ENCODE results near the gene CT47A1.
"Not testable (repeated sequence)": the region's sequence is repeated elsewhere in the genome, so short reads cannot be mapped to it uniquely, and the experiment has no call there.

The CT47A1 gene

DNA sequence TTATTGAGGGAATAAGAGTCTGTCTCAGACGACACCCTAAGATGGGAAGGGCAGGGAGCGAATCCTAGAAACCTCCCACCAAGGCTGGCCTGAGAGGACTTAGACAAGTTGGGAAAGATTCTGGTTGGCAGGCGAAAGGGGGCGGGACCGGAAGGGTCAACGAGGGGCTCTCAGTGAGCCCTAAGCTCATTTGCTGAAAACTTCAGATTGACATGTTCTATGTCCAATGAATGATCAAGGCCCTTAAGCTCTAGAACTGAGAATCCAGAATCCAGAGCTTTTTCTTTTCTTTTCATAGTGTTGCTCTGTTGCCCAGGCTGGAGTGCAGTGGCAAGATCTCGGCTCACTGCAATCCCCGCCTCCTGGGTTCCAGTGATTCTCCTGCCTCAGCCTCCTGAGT is at the start of gene CT47A1:
Gene CT47A1, minus strand, starts transcription at position 101 of the 400 bp plus-strand sequence. CDS start 231 bp downstream, outside the sequence.
- DNase-seq = not testable (repeated sequence)

DNA sequence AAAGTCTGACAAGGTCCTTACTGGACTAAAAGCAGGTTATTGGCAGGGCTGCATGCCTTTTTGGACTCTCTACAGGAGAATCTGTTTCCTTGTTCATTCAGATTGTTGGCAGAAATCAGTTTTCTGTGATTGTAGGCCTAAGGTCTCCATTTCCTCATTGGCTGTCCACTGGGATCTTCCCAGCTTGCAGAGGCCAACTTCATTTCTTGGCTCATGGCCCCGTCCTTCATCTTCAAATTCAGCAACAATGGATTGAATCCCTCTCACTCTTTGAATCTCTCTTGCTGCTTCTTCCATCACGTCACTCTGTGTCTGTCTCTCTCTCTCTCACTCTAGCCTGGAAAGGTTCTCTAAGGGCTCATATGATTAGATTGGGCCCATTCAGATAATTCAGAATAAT is 47.0 kb upstream of the CT47A1 start:
- DNase-seq = no peak

DNA sequence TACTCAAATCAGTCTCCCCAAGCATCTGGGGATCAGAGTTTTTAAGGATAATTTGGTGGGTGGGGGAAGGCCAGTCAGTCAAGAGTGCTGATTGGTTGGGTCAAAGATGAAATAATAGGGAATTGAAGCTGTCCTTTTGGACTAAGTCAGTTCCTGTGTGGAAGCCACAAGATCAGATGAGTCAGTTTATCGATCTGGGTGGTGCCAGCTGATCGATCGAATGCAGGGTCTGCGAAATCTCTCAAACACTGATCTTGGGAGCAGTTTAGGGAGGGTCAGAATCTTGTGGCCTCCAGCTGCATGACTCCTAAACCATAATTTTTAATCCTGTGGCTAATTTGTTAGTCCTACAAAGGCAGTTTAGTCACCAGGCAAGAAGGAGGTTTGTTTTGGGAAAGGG is 44.5 kb upstream of the CT47A1 start:
- no peak for DNase-seq

DNA sequence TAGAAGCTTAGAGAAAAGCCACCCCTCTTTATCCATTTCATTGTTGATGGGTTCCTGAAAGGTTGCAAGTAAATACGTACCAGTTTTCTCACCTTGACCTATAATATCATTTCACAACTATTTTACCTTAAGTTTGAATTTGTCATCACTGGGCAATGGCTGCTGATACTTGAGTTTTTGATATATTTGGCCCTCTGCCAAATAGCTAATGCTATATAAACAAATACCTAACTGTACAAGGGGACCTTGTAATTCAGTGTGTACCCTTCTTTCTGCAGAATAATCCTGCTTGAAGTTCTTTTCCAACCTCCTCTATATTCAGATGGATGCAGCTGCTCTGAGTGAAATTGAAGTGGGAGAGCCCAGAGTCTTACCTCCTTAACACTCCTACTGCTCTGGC is 42.9 kb upstream of the CT47A1 start:
- no peak for DNase-seq

DNA sequence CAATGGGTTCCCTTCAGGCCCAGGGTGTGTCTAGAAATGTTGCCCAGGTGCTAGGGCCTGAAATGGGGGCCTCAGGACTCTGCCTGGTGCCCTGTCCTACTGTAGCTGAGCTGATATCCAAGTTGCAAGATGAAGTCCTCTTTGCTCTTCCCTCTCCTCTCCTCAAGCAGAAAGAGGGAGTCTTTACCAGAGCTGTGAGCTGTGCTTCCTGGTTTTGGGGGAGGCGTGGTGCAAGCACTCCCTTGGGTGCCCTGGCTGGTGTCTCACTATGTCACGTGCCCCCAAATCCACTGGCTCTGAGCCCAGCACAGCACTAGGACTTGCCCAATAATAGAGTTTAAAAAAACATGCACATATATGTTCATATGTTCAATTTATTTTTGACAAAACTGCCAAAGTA is 29.3 kb upstream of the CT47A1 start:
- no peak for DNase-seq

DNA sequence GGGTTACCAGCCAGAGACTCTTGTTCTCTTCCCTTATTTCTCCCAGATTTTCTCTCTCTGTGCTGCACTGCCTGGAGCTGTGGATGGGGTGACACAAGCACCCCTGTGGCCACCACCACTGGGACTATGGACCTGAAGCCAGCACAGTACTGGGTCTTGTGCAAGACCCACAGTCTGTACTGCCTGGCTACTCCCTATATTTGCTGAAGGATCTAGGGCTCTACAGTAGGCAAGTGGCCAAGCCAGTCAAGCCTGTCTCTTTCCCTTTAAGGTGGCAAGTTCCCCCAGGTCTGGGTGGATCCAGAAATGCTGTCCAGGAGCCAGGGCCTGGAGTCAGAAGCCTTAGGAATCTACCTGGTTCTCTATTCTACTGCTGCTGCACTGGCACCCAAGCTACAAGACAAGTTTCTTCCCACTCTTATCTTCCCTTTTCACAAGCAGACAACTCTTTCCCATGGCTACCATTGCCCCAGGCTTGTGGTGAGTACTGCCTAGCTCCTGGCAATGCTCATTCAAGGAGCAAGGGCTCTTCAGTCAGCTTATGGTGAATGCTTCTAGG is 28.4 kb upstream of the CT47A1 start:
- DNase-seq = no peak

DNA sequence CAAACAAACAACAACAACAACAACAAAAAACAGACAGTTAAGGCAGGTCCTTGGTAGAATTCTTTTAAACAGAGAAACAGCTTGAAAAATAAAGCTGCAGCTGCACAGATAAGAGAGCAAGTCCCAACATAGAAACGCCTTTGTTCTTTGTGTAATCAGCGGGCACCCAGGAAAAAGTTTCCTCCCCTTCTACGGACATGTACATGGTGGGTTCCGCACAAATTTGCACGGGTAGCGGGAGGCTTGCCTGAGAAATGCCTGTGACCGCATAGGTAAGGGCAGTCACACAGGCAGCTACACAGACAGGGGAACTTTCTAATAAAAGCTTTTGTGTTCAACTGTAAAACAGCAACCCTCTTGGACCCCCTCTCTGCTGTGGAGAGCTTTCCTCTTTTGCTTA is 25.7 kb upstream of the CT47A1 start:
- no peak for DNase-seq

DNA sequence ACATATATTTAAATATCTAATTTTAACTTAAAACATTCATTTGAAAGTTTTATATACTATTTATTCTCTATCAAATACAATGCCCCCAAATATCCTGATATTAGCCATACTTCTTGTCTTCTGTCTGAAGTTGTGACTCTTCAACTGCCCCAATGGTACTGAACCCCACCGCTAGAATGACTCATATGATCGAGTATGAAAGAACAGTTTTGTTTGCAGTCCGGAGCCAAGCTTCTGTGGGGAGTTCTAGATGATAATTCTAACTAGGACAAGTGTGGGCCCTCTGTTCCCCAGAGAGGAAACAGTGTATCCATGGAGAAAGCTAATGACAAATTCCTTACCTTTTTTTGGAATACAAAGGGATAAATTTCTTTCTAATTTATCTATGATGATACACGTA is 24.7 kb upstream of the CT47A1 start:
- DNase-seq = no peak

DNA sequence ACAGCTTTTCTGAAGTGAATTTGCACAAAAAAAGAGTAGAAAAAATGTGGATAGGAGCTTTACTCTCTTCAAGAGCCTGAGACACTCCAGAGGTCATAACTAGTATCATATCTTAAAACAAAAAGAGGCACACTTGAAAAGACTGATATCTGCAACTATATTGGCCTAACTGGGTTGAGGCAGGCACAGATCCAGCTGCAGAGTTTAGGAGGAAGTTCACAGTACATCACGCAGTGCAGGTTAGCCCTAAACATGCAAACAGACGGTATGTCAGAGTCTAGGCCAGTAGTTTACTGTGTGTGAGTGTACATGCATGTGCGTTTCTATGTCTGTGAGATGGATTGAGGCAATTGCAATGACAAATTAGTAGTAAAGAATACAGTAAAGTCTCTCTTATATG is 24.2 kb upstream of the CT47A1 start:
- DNase-seq = no peak

DNA sequence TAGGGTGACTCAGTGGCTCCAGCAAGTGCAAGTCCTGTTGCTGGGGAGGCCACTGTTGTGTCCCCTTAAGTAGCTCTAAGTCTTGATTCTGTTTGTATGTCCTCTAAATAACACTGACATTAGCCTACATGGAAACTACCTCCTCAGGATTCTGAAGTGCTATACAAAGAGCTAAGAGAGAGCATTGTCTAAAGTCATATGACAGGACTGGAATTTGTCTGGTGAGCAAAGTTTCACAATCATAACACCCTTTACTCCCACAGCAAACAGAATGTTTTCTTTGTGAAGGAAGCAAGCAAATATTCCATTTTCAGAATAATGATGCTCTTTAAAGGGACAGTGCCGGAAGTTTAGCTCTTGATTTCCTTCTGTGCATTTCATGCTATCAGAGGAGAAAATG is 23.4 kb upstream of the CT47A1 start:
- DNase-seq = no peak

DNA sequence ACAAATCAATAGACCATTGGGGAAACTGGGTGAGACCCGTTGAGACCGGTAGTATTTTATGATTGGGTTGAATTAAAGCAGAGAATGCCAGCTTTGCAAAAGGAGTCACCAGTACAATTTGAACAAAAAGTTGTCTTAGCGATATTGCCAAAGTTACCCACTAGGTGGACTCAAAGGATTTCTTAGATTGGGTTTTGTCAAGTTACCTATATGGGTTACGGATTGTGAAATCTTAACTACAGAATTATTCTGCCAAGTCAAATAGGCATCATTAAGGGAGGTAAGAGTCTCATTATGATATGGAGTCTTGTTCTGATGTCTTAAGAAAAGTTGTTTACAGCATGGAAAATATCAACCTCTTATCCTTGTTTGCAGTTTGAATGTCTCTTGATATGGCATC is 15.0 kb upstream of the CT47A1 start:
- no peak for DNase-seq

DNA sequence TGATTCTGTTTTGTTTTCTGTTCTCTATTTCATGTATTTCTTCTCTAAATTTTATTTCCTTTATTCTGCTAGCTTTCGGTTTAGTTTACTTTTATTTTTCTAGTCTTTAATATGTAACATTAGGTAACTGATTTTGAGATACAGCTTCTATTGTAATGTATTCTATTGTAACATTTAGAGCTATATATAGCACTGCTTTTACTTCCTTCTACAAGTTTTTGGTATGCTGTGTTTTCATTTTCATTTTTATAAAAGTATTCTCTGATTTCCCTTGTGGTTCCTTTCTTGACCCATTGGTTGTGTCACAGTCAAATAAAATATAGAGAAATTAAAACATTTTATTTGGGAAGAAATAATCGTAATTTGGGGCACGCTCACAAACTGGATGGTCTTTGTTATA is 13.9 kb upstream of the CT47A1 start:
- DNase-seq = no peak

DNA sequence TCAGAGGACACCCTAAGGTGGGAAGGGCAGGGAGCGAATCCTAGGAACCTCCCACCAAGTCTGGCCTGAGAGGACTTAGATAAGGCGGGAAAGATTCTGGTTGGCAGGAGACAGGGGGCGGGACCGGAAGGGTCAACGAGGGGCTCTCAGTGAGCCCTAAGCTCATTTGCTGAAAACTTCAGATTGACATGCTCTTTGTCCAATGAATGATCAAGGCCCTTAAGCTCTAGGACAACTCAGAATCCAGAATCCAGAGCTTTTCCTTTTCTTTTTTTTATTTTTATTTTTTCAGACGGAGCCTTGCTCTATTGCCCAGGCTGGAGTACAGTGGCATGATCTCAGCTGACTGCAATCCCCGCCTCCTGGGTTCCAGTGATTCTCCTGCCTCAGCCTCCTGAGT is 29.1 kb downstream of the CT47A1 start, which contains the start of gene CT47A7:
Gene CT47A7, minus strand, starts transcription at position 101 of the 400 bp plus-strand sequence. CDS start 255 bp downstream, outside the sequence.
- DNase-seq = not testable (repeated sequence)
